Epidermal melanocyte (primary cell): ENCODE results near the gene RBM45.
"Not testable (repeated sequence)": the region's sequence is repeated elsewhere in the genome, so short reads cannot be mapped to it uniquely, and the experiment has no call there.

Experiments used
- DNase-seq: peaks from one replicate; pipeline ENCODE4 v3.0.0; 2011; ENCODE audit warnings: low spot score; ENCODE audit not compliant: insufficient read length

The RBM45 gene

DNA sequence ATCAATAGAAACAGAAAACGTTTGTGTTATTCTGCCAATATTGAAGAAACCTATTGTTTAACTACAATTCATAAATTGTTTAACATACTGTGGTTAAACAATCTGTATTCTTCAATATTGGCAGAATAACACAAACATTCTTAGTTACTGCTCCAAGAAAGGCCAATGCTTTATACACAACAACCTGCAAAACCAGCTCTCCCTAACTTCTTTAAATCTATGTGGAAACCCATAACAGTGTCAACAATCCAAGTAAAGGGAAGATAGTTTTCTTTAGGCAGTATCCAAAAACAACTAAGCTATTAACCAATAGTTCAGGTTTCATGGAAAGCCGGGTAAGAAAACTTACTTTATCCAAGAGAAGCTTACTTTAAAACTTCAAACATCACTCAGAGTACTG, 6.2 kb upstream of the RBM45 start:
- DNase-seq, result no peak

DNA sequence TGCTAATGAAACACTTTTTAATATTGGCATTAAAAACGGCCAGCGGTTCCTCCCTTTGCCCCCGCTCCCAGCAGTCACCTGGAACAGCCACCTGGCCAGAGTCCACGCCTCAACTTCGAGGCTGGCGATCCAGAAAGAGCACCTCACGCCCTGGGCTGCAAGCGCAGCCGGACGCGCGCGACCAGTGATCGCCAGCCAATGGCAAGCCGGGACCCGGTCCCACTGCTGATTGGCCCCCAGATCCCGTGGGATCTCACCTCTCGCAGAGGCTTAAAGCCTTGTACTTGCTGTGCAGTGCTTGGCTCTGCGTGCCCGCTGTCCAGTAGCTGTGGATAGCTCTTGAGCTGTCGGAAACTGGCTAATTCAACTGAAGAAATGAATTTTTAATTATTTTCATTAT, 4.1 kb upstream of the RBM45 start:
- DNase-seq, result no peak

DNA sequence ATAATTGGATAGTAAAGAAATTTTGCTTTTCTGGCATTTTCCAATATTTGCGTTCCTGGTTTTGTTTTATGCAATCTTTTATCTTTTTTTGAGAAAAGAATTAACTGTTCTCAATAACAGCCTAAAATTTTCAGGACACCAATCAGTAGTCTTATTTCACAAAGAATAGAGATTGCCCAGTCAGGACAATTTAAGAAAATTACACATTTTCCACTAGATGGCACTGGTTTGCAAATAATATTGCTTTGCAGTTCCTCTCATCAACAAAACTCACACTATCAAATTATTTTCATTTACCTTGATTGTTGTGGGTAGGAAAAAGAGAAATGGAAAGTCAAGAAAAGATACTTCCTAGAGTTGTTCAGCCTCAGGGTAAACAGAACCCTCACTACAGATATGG, 2.4 kb upstream of the RBM45 start:
- peak; percentile 81 for DNase-seq

DNA sequence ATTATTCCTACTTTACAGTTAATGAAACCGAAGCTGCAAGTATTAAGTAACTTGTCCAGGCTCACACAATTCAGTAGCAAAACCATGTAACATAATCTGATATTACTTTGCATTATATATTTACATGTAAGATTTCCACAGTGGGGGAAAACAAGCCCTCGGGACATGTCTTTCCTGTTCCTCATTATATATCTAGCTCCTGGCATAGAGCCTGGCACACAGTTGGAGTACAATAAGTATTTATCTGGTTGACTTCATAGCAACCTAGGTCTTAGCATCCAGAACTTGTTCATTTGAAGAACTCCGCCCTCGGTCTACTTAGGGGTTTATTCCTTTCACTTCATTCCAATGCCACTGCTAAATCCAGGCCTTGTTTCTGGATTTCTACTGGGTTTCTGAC, 1.6 kb upstream of the RBM45 start:
- no peak for DNase-seq

DNA sequence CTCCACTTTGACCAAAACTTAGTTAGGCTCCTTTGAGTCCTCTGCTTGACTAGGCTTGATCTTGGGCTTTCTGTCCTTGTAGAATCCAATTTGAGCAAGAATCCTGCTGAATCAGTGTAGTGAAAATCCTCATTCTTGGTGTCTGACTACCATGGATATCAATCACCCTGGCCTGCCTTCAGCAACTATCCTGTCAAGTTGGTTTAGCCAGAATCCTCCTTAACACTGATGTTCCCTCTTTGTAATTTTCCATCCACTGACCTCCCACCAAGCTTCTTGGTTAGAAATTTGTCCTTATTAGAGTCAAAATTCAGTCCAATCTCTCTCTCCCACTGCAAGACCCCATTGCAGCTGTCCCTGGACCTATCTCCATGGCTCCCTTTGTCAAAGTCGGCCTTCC, 494 bp upstream of the RBM45 start:
- DNase-seq, result no peak

DNA sequence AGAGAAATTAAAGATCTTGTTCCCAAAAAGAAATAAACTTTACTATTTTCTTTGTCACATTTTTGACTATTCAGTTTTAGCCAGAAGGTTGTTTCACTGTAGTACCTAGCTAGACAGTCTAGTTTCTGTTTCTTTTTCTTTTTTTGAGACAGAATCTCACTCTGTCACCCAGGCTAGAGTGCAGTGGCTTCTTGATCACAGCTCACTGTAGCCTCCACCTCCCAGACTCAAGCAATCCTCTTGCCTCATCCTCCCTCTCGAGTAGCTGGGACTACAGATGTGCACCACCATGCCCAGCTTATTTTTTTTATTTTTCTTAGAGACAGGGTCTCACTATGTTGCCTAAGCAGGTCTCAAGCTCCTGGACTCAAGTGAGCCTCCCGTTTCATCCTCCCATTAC, 2.2 kb downstream of the RBM45 start:
- no peak for DNase-seq

DNA sequence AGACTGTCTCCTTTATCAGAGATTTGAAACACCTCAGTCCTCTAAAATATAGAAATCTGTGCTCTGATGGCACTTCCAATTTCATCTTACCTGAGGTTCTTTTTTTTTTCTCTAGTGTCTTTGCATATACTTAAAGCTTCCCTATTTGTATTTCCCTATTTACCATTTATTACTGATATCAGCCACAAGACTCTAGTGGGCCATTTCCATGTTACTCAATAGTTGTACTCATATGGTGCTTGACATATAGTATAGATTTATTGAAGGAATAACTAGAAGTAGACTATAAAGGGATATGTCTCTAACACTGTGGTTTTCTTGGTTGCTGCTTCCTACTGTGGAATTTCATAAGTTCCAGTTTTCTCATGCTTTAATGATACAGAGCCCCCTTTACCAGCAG, 3.0 kb downstream of the RBM45 start:
- no peak for DNase-seq

DNA sequence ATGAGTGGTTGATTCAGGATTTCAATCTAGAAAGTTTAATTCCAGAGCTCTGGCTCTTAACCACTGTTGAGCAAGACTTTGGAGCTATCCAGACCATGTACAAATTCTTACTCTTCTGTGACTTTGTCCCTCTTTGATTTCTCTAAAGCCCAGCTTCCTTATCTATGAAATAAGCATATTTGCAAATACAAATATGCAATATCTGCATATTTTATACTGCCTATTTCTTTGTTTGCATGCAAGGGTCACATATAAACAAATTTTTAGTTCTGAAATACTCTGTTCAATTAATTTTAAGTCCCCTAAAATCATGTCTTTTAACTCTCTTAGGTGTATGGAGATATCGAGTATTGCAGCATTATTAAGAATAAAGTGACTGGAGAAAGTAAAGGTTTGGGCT, 5.5 kb downstream of the RBM45 start:
- DNase-seq, result no peak

DNA sequence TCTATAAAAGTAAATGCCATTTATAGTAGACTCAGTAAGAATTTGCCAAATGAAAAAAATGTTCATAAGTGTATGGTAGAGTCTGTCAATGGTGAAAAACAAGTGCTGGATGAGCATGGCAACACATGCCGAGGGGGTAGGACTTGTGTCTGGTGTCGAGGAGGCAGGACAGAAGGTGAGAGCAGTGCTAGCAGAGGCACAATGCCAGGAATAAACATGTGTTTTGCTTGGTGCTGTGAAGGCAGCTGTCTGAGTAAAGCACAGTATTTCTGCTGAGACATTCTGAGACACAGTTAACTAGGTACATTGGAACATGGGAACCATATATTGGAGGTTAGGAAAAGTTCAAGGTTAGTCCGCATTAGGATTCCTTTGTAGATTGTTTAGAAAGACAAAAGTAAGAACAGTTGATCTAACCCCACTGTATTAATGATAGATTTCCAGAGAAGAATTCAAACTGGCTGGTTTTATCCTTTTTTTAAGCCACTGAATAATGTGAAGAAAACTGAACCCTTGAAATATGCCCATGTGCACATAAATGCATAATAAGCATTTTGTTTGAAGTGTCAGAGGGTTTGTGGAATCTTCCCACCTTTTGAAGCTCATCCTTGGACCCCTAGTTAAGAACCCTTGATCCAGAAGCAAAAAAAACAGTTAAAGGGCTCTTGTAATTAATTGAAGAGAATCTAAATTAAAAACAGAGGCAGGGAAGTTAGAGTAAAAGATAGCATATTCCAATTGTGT, 7.1 kb downstream of the RBM45 start:
- DNase-seq, result no peak

DNA sequence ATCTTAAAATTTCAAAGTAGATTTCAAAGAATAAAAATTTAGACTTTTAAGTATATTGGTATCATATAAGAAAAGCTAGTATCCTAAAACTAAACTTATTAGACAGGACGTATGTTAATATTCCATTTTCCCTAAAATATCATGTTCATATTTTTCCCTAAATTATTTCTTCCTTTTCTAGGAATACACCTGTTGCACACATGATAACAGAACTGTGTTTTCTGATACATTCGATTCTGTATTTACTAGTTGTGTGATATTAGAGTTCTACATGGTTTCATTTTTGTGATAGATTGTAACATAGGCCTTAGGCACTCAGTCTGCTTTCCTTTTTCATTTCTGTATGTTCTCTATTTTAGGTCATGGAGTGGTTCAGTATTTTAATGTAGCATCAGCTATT, 10.9 kb downstream of the RBM45 start:
- no peak for DNase-seq

DNA sequence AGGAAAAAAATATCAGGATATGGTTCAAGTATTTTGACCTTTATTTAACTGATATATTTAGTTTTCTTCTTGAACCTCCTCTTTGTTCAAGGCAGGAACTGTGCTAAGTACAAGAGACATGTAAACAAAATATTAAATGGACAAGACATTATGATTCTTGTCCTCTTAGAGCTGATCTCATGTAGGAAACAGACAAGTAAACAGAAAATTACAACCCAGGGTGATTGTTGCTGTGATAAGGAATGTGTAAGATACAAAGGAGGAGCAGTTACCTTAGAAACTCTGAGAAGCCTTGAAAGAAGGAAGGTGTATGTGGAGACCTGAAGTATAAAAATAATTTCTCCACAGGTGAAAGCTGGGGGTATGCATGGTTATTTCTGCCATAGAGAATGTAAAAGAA, 12.9 kb downstream of the RBM45 start:
- DNase-seq, result no peak

DNA sequence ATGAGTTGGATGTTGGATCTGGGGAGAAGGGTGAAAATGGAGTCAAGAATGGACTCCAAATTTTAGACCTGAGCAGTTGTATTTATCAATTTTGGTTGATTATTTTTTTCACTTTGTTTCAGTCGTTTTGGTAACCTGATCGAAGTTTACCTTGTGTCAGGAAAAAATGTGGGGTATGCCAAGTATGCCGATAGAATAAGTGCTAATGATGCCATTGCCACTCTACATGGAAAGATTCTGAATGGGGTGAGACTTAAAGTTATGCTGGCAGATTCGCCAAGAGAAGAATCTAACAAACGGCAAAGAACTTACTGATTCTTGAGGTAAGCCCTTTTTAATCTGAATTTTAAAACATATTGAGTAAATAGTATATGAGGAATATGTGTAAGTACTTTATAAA, 13.6 kb downstream of the RBM45 start:
- no peak for DNase-seq

DNA sequence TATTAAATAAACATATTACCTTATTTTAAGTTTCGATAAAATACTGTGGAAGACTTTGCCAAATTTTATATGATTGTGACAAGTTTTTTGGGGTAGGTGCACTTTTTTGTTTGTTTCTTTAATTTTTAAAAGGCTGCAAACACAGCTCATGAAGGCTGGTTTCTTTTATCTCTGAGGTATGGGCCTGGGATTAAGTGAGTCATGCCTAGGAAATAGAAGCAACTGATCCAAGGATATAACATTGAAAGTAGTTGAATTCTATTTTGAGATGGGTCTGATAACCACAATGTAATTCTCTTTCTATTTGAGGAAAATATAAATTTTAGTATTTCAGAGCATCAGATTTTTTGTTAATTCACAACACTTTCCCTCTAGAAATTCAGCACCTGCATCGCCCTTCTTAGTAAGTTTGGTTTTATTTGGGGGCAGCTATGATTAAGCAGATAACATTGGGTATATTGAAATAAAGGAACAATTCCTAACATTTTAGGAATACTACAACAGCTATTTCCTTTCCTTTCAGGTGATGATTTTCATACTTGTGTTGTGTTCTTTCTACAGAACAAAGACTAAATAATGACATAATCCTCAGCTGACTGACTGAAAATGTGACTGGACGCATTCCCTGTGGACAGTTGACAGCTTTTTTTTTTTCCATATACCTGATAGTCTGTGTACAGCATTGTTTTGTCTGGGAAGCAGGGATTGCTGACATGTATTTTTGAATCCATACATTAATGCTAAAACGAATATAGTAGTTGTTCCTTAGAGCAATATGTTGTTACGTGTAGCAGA, 16.8 kb downstream of the RBM45 start:
- no peak for DNase-seq

DNA sequence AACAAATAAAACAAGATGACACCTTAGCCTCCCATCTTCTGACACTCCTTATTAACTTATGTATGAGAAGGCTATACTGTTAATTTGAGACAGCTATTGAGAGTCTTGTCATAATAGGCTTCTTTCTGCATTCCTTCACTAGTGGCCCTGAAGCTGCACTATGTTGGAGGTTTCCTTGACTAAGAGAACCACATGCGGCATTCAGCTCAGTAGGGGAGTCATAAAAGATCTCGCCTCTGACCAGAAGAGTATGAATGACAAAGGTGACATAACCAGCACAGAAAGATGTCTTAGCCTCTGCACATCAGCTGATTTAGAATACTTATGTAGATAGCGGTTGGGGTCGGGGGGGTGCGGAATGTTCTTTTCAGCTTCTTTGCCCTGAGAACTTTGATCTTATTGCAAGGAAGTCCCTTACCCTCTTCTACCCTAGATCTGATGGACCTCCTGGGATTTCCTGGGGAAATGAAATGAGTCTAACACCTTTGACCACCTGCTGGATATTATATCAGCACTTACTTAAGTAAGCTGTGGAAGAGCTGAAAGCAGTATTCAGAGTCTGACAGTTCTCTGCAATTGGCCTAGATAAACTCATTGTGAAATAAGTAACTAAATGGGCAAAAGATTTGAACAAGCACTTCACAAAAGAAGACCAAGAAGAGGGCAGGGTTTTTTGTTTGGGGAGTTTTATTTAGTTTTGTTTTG, 24.2 kb downstream of the RBM45 start:
- no peak for DNase-seq

DNA sequence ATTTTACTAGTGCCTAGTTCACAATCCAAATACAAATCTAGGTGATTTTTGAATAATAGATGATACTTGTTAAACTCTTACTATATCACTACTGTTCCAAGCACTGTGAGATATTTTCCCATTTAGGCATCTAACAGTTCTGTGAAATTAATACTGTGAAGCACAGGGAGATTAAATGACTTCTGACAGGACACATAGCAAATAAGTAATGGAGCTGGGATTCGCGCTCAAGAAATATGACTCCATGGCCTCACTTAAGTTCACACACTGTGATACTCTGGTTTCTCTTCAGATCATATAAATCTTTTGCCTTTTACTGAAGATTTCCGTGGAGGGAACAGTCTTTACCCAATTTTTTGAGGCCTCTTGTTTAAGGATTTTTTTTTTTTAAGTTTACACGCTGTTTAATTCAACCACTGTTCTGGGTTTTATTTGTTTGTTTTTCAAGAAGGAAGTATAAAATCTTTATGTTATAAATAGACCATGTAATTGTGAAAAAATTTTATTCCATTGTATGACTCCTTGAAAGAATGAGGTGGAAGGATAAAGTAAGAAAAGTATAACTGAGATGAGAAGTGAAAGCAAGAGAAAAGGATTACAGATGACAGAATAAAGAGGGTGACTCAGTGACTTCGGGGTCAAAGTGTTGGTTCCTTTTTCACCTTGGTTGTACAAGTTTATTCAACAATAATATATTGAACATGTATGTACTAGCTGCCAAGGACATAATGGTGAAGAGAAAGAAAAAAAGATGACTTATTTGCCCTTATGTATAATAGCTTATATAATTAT, 30.2 kb downstream of the RBM45 start:
- no peak for DNase-seq

DNA sequence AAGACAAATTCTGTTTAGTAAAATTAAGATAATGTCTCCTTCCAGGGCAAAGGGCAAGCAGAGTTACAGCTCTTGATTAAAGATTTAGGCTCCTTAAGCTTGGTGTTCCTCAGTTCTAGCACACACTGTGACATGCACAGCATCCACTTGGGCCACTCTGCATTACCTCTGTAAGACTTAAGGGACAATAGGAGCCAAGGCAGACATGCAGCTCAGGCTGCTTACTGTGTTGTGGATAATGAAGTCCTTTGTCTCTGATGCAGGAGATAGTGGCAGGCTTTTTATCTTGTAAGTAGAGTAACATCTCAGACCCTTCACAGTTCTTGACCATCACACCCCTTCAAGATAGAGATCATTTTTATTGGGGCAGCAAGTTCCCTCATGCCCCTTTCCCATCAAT, 31.2 kb downstream of the RBM45 start:
- no peak for DNase-seq

DNA sequence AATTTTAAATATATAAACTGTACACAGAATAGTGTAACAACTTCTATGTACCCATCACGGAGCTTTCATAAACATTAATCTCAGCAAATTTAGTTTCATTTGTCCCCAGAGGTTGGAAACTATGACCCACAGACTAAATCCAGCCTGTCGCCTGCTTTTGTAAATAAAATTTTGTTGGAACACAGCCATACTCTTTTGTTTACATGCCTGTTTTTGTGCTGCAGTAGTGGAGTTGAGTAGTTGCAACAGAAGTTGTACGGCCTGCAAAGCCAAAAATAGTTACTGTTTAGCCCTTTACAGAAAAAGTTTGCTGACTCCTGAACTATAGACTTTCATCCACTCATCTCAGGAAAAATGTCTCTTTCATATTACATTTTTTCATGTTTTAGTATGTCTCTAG, 39.8 kb downstream of the RBM45 start:
- DNase-seq, result no peak

DNA sequence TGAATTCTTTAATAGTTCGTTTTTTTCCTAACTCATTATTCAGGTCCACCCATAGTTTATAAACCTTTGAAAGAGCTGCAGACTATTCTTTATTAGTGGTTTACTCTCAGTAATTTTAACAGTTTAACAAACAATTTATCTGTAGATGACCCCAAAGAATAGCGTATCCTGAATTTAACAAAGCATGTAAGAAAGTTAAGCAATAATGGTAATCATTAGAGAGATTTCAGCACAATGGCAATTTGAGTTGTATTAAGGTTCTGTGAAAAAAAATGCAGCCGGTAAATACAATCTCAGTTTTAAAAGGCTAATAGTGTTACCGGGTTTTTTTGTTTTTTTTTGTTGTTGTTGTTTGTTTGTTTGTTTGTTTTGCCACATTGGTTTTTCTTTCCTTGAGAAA, 40.3 kb downstream of the RBM45 start:
- DNase-seq, result no peak

DNA sequence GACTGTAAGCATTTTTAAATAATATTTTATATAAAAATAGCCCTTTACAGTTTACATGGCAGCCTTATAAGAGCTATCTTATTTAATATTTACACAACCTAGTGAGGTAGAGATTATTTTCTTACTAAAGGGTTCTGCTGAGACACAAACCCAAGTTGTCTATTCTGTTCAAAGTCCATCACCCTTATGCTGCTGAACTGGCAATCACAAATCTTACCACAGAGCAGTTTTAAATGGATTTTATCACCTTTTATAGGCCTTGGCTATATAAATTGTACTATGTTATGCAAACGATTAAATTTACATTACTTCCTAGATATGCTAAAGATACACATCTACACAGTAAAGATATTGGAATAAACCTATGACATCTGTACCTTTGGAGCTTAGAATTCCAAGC, 40.7 kb downstream of the RBM45 start:
- no peak for DNase-seq

DNA sequence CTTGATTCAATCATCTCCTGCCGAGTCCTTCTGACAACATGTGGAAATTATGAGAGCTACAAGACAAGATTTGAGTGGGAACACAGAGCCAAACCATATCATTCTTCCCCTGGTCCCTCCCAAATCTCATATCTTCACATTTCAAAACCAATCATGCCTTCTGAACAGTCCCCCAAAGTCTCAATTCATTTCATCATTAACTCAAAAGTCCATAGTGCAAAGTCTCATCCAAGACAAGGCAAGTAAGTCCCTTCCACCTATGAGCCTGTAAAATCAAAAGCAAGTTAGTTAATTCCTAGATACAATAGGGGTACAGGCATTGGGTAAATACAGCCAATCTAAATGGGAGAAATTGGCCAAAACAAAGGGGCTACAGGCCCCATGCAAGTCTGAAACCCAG, 41.6 kb downstream of the RBM45 start:
- DNase-seq, result not testable (repeated sequence)

DNA sequence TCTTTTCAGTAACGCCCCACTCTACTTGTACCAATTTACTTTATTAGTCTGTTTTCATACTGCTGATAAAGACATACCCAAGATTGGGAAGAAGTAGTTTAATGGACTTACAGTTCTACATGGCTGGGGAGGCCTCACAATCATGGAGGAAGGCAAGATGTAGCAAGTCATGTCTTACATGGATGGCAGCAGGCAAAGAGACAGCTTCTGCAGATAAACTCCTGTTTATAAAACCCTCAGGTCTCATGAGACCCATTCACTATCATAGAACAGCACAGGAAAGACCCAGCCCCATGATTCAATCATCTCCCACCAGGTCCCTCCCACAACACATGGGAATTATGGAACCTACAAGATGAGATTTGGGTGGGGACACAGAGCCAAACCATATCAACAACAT, 43.3 kb downstream of the RBM45 start:
- DNase-seq, result no peak

DNA sequence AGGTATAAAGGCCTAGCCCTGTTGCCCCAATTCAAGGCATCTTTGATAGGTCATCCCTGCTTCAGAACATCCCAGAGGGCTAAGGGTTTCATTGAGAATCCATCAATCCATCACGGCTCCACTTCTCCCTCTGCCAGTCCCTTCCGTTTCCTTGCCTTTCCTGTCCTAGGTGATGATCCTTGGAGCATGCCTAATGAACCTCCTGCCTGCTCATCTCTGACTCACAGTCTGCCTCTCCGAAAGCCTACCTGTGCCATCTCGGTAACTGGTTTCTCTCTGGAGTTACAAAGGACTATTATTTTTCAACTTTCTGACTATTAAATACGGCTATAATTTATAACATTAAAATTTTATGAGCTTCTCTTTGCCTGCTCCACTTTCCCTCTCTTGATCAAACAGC, 45.3 kb downstream of the RBM45 start:
- no peak for DNase-seq
